GM19328 (cell line): ENCODE results near the gene GAS2L1.

Experiments
- ATAC-seq: cut with Tn5 transposase; IDR thresholded peaks from one replicate; pipeline ENCODE4 v1.9.1; 2021; ENCODE audit warnings: mild to moderate bottlenecking, moderate library complexity; ENCODE audit not compliant: unreplicated experiment

GAS2L1 gene

DNA sequence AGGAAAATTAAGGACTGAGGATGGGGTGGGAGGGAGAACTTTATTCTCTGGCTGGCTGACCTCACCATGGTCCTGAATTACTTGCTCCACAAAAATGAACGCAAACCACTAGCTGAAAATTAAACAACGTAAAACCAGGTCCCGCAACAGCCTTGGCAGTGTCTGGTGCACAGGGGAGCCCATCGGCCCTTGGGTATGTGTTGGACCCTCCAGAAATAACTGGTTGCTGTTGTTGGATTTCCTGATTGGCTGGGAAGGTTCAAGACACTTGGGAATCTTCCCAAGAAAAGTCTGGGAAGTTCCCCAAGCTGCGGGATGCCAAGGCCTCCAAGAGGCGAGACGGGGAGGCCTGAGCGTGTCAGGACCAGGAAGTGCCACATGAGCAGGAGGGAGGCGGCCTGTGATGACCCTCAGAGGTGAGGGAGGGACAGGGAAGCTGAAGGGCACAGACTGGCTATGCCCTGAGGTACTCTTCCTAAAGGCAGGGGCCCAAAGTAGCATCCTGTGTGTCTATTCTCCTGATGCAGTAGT lies 19.4 kb downstream of the GAS2L1 start:
- ATAC-seq: no peak

DNA sequence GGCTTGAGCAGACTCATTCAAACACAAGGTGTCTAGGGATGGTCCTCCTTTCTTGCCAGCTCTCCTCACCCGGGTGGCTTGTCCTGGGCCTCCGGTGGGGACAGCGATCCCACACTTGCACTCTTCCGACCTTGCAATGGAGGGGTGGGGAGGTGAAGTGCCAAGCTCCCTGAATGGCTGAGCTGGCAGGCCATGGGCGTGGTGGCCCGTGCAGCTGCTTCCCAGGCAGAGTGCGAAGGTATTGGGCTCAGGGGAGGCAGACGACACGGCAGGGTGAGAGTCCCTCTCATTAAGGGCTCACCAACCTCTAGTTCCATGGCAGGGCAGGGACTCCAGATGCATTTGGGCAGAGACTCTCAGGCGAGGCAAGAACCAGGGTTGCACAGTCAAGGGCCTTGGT lies 20.0 kb downstream of the GAS2L1 start:
- ATAC-seq: no peak

DNA sequence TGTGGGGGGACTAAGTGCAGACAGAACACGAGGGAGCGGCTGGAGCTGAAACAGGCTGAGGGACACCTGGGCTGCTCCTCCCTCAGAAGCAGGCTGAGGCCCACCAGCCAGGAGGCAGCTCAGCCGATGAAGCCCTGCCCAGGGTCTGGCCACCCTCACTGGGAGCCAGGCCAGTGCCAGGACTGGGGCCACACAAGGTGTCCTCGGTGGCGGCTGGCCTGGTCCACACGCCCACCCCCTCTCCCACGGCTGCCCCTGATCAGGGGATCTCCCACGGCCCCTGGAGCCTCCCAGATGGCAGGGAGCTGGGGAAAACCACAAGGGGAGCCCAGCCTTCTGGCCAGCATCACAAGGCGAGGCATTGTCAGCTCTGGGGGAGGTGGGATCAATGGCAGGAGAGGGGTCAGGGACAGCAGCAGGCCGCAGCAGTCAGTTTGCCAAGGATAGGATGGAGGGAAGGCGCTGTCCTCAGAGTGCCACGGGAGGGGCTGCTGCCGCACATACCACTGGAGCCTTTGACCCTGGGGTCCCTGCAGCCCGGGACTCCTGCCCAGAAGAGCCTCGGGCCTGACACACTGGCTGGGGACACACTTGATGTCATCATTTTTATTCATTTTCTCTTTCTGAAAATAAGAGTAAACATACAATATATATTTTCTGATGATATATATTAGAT lies 20.8 kb downstream of the GAS2L1 start:
- ATAC-seq: no peak

GRCh38 chr22:29328055-29328454 lies 21.6 kb downstream of the GAS2L1 start:
- ATAC-seq: no peak

GRCh38 chr22:29328566-29329500 lies 22.4 kb downstream of the GAS2L1 start:
- ATAC-seq: no peak

DNA sequence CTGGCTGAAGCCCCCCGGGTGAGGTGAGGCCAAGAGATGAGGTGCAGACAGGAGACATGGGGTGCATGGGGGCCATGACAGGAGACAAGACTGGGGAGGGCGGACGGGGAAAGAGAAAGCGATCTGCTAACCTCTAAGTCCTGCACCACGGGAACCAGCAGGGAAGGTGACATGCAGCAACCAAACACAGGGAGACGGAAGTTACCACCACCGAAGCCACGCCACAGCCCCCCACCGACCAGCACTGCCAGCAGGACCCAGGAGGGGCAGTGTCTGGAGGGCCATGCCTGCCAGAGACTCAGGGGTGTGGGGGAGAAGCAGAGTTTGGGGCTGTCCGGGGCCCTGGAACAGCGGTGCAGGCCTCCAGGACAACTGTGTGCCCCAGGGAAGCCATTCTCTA lies 23.1 kb downstream of the GAS2L1 start:
- no peak for ATAC-seq

DNA sequence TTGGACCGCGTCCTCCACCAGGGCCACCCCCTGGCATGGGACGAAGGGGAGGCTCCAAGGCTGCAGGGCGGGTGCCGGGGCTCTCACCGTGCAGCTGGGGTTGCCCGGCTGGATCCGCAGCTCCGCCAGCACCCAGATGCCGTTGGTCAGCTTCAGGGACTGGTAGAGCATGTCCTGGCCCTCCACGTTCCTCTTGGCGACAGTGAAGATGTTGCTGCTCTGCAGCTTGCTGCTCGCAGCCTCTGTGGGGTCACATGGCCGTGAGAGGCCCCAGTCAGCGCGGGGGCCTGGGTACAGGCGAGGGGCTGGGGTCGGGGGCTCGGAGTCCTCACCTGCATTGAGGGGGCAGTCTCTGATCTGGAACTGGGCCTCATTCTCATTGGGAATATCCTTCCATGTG lies 23.8 kb downstream of the GAS2L1 start:
- ATAC-seq: no peak

GRCh38 chr22:29330753-29331152 lies 24.3 kb downstream of the GAS2L1 start:
- ATAC-seq: no peak

DNA sequence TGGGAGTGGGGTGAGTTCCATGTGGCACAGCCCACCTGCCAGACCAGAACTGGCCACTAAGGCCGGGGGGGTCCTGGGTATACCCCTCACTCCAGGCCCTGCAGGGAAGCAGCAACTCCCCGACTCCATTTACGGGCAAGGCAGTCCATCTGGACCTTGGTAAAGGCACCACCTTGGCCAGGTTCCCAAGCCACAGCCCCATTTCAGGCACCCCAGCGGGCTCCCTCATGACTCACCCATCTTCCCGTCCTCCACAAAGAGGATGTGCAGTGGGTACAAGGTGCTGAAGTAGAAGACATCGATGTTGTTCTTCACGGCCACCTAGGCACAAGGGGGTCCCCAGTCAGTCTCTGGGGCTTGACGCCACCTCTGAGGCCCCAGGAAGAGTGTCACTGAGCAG lies 24.8 kb downstream of the GAS2L1 start:
- no peak for ATAC-seq

- ATAC-seq: no peak
Measured at GRCh38 chr22:29331658-29332300, 25.3 kb downstream of the GAS2L1 start.

- no peak for ATAC-seq
Measured at GRCh38 chr22:29332886-29333496, 26.5 kb downstream of the GAS2L1 start.

- ATAC-seq: no peak
Measured at GRCh38 chr22:29334148-29334547, 27.7 kb downstream of the GAS2L1 start.

GRCh38 chr22:29334696-29335344 lies 28.4 kb downstream of the GAS2L1 start:
- no peak for ATAC-seq

DNA sequence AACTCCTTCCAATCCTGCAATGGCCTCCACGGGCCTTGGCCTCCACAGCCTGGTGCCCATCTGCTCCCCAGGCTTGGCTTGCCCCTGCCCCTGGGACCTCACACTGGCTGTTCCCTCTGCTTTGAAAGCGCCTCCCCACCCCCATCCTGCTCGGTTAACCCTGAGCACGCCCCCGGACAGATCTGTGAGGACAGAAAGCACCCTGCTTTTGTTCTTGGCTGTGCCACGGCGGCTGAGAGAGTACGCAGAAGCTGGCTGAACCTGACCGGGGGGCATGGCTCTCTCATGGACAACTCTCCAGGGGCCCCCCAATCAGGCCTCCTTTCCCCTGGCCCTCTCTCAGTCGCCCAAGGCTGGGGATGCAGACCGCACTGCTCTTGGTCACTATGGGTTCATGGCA lies 29.2 kb downstream of the GAS2L1 start:
- no peak for ATAC-seq

- ATAC-seq: no peak
Measured at GRCh38 chr22:29336751-29337490, 30.5 kb downstream of the GAS2L1 start.

DNA sequence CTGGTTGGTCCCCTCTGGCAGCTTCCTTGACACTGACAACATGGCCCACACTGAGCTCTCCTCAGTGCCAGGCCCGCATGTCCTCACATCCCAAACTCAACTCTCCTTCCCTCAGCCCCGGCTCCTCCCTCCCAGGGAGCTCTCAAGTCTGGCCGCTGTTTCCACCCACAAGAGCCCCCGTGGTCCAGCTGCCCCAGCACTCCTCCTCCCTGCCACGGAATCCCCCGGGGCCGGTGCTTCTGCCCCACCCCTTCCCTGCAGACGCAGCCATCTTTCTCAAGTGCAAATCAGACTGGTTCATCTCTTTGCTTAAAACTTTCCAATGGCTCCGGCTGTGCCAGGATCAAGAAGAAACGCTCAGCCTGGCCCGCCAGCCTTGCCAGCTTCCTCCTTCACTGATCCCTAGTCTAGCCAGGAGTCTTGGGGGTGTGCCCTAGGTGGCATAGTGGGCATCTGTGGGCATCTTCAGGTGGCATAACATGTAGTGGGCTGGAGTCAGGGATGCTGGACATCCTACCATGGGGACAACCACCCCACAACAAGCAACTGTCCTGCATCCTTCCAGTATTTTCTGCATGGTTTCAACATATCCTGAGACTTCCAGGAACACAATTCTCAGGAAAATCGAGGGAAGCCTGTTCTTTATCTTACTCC lies 31.3 kb downstream of the GAS2L1 start:
- no peak for ATAC-seq

DNA sequence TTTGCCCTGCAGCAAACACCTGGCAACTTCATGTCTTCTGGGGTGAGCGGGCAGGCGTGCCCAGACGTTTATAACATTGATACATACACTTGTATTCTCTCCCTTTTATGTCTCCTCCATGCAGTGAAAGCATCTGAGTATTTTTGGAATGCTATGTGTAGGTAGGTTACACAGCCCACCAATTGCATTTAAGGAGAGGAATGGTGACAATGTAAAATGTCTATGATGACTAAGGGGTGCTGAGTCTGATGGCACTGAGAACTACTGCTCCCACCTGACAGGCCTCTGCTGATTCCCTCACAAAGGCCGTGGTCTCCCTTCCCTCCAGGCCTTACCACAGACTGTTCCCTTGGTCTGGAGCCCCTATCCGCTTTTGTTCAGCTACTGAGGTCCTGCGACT lies 31.9 kb downstream of the GAS2L1 start:
- no peak for ATAC-seq

DNA sequence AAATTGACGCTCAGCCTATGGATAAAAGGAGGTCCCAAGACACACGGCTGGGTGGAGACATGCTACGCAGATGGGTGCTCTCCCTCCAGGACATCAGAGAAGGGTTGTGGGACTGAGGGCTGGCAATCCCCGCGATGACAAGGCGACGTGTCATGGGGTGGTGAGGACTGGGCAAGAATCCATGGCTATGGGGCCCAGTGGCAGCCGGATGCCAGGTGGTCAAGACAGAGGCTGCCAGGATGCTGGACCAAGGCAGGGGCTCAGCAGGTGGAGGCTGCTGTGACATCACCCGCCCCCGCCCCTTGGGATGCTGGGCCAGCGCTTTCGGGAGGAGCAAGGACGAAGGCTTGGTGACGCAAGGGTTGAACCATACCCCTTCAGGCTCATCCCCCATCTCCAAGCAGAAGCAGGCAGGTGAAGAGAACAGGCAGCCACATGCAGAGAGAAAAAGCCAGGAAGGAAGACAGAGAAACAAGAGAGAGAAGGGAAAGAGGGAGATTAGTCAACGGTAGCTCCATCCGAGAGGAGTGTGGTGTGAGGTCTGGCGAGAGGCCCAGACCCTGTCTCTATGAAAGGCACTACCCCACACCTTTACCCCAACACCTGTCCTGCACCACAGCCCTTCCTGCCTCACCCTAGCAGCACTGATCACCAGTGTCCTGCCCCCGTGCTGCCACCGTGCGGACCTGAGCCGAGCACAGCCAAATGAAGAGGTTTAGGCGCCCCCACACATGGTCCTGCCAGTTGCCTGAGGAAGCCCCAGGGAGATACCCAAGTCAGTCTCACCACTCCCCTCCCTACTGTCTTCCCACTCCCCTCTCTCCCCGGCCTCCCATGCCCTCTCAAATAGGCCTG lies 33.2 kb downstream of the GAS2L1 start:
- ATAC-seq: no peak
